Muscle of arm (tissue), 12 donors: ENCODE measurements around the gene CIAPIN1. TPM values are rescaled to one million over a fixed set of nuclear protein-coding genes. Genes with fewer than 3 reads are reported as not detected.
"Not testable (repeated sequence)": the region's sequence is repeated elsewhere in the genome, so short reads cannot be mapped to it uniquely, and the experiment has no call there.

Experiments
- DNase-seq: peaks from one replicate; pipeline ENCODE4 v3.0.0-alpha.2; 2013
- polyA plus RNA-seq, 12 donors: library from polyadenylated mRNA; unstranded; fragments of 120-200 nt; gene quantifications; one replicate each; pipeline ENCODE4 v1.2.1, GENCODE V29; 2013; ENCODE audit not compliant: insufficient read length in 12 of 12

The CIAPIN1 gene
- polyA plus RNA-seq, 12 donors: 46.1 to 72.9 (median 58.4) TPM; not detected in 1

GRCh38 chr16:57409870-57410587 is 37.2 kb downstream of the CIAPIN1 start:
- DNase-seq: no peak

GRCh38 chr16:57409065-57409464 is 38.1 kb downstream of the CIAPIN1 start:
- DNase-seq: no peak

GRCh38 chr16:57407521-57408353 is 39.4 kb downstream of the CIAPIN1 start:
- DNase-seq: no peak

- no peak for DNase-seq
These were observed 40.3 kb downstream of the CIAPIN1 start for GRCh38 chr16:57406881-57407280.

GRCh38 chr16:57405097-57405496 is 42.1 kb downstream of the CIAPIN1 start:
- no peak for DNase-seq

GRCh38 chr16:57403965-57404817 is 43.0 kb downstream of the CIAPIN1 start, which contains the start of gene CCL17:
TSS of gene CCL17 (plus strand) at chr16:57404767. CDS start at chr16:57413933, 9,166 bp downstream.
- no peak for DNase-seq

GRCh38 chr16:57401943-57402640 is 45.1 kb downstream of the CIAPIN1 start:
- DNase-seq: no peak

GRCh38 chr16:57397493-57397892 is 49.7 kb downstream of the CIAPIN1 start:
- not testable (repeated sequence) for DNase-seq

GRCh38 chr16:57396786-57397185 is 50.4 kb downstream of the CIAPIN1 start:
- no peak for DNase-seq

- no peak for DNase-seq
These were observed 52.2 kb downstream of the CIAPIN1 start for GRCh38 chr16:57395026-57395425.

GRCh38 chr16:57394444-57394843 is 52.7 kb downstream of the CIAPIN1 start:
- no peak for DNase-seq

- DNase-seq: no peak
These were observed 54.5 kb downstream of the CIAPIN1 start for GRCh38 chr16:57392694-57393093.

- no peak for DNase-seq
These were observed 55.5 kb downstream of the CIAPIN1 start for GRCh38 chr16:57391708-57392107.

- no peak for DNase-seq
These were observed 55.9 kb downstream of the CIAPIN1 start for GRCh38 chr16:57391300-57391699.

GRCh38 chr16:57390636-57391295 is 56.4 kb downstream of the CIAPIN1 start:
- DNase-seq: no peak

GRCh38 chr16:57389087-57389468 is 58.1 kb downstream of the CIAPIN1 start:
- no peak for DNase-seq

- DNase-seq: no peak
These were observed 58.7 kb downstream of the CIAPIN1 start for GRCh38 chr16:57388359-57389086.

- no peak for DNase-seq
These were observed 59.4 kb downstream of the CIAPIN1 start for GRCh38 chr16:57387598-57388354.

GRCh38 chr16:57386381-57386951 is 60.7 kb downstream of the CIAPIN1 start:
- DNase-seq: peak; percentile 64
